Activated B cell treated with CpG ODN at 0.5 μM for 24 hours (primary cell): ENCODE measurements around the gene SH2D3C. TPM values are rescaled to one million over a fixed set of nuclear protein-coding genes. Genes with fewer than 3 reads are reported as not detected.
A peak's percentile ranks its signal among the peaks of the same experiment; 100 is the strongest.

ENCODE experiments used
- ATAC-seq: fragments of 200-7000 bp; cut with Tn5 transposase; one replicate; pipeline ENCODE4 v1.10.0; 2021; ENCODE audit warnings: low read depth, mild to moderate bottlenecking, moderate library complexity
- CTCF ChIA-PET: fragments of 350-600 bp; sonication (Branson Sonifier 250); formaldehyde crosslinking; loops from one replicate; lab custom pipeline; 2021; ENCODE audit warnings: antibody characterized with exemption; lab: Charles Lee
- POLR2A ChIA-PET: fragments of 350-600 bp; sonication (Branson Sonifier 250); formaldehyde crosslinking; loops from one replicate; lab custom pipeline; 2021; ENCODE audit warnings: antibody characterized with exemption; lab: Charles Lee
- DNase-seq: peaks from one replicate; pipeline ENCODE4 v3.0.0; 2022
- H3K27ac Mint-ChIP-seq: one replicate; pipeline ENCODE4 v1.8.0; 2020; ENCODE audit warnings: mixed read lengths
- H3K27me3 Mint-ChIP-seq: one replicate; pipeline ENCODE4 v1.8.0; 2021; ENCODE audit warnings: mixed read lengths
- H3K36me3 Mint-ChIP-seq: one replicate; pipeline ENCODE4 v1.8.0; 2021; ENCODE audit warnings: low read depth, mixed read lengths
- H3K4me1 Mint-ChIP-seq: one replicate; pipeline ENCODE4 v1.8.0; 2021; ENCODE audit warnings: mixed read lengths
- H3K4me3 Mint-ChIP-seq: one replicate; pipeline ENCODE4 v1.8.0; 2020; ENCODE audit warnings: mild to moderate bottlenecking, mixed read lengths
- H3K9me3 Mint-ChIP-seq: one replicate; pipeline ENCODE4 v1.8.0; 2020; ENCODE audit warnings: mixed read lengths
- CTCF ChIP-seq: fragments of 200-600 bp; IDR thresholded peaks from one replicate; pipeline ENCODE4 v1.8.0; 2022; ENCODE audit warnings: antibody characterized with exemption, mild to moderate bottlenecking
- intact Hi-C: fragments of 100-400 bp; cut with micrococcal nuclease; formaldehyde crosslinking; loops from one replicate; pipeline ENCODE4 v1.15.1; 2024
- total RNA-seq: library from RNA; stranded (reverse); gene quantifications from 2 replicates; pipeline ENCODE4 v1.2.3, GENCODE V29; 2022

The SH2D3C gene
- total RNA-seq, 1 donor from 2014 or later = 51.8 TPM

GRCh38 chr9:127705577-127706379 lies 72.7 kb downstream of the SH2D3C start:
- POLR2A ChIA-PET = interaction anchor here (1.1 kb wide), 1 partner anchor 10 kb away, joined by 3 read pairs; the partner anchor contains the start of genes PTRH1 and TTC16
- intact Hi-C loops = no loop called here
- no peak for DNase-seq
- H3K9me3 Mint-ChIP-seq = peaks cover 2% of the 10 kb centered on the region
- no peaks in the 10 kb centered on the region for H3K36me3 Mint-ChIP-seq
- CTCF ChIA-PET = no interaction called here
- H3K27me3 Mint-ChIP-seq = no peaks in the 10 kb centered on the region
- no peak for ATAC-seq
- H3K27ac Mint-ChIP-seq = no peak overlapping the region
- H3K4me1 Mint-ChIP-seq = peaks cover 6% of the 10 kb centered on the region
- no peak for TF ChIP-seq CTCF
- no peak overlapping the region for H3K4me3 Mint-ChIP-seq

- intact Hi-C loops = no loop called here
- no peak for TF ChIP-seq CTCF
- no peak overlapping the region for H3K27ac Mint-ChIP-seq
- DNase-seq = no peak
- H3K4me1 Mint-ChIP-seq = peaks cover 20% of the 10 kb centered on the region
- H3K36me3 Mint-ChIP-seq = no peaks in the 10 kb centered on the region
- ChIA-PET CTCF (no interaction called here), POLR2A (interaction anchor here (0.8 kb wide), 1 partner anchor 980 kb away, joined by 3 read pairs; no protein-coding TSS in a partner anchor)
- no peaks in the 10 kb centered on the region for H3K27me3 Mint-ChIP-seq
- no peak for ATAC-seq
- no peaks in the 10 kb centered on the region for H3K9me3 Mint-ChIP-seq
- H3K4me3 Mint-ChIP-seq = no peak overlapping the region
Observed at GRCh38 chr9:127703289-127703946, 75.0 kb downstream of the SH2D3C start.

- DNase-seq = no peak
- no peak overlapping the region for H3K27ac Mint-ChIP-seq
- POLR2A ChIA-PET = no interaction called here
Observed at GRCh38 chr9:127700594-127701255, 77.7 kb downstream of the SH2D3C start.

GRCh38 chr9:127700140-127700539 lies 78.3 kb downstream of the SH2D3C start:
- Mint-ChIP-seq H3K4me1 (peaks cover 16% of the 10 kb centered on the region), H3K36me3 (no peaks in the 10 kb centered on the region), H3K9me3 (no peaks in the 10 kb centered on the region), H3K27me3 (no peaks in the 10 kb centered on the region), H3K27ac (peak overlapping the region; percentile 50), H3K4me3 (peak overlapping the region; percentile 11)
- no peak for DNase-seq
- TF ChIP-seq CTCF = no peak
- ATAC-seq = no peak
- CTCF ChIA-PET = no interaction called here
- POLR2A ChIA-PET = interaction anchor here (0.6 kb wide), 1 partner anchor 671 kb away, joined by 3 read pairs; the partner anchor contains the start of gene URM1
- intact Hi-C loops = no loop called here

More at GRCh38 chr9:127700594-127701255, 77.7 kb downstream of the SH2D3C start:
- TF ChIP-seq CTCF = no peak
- ATAC-seq = no peak
- Mint-ChIP-seq H3K4me3 (no peak overlapping the region), H3K9me3 (no peaks in the 10 kb centered on the region), H3K4me1 (peaks cover 16% of the 10 kb centered on the region), H3K27me3 (no peaks in the 10 kb centered on the region), H3K36me3 (no peaks in the 10 kb centered on the region)
- CTCF ChIA-PET = no interaction called here
- intact Hi-C loops = no loop called here
